Measurements from ENCODE around the gene SBF2.
"Not testable (repeated sequence)": the region's sequence is repeated elsewhere in the genome, so short reads cannot be mapped to it uniquely, and the experiment has no call there.

Gene SBF2

GRCh38 chr11:10019906-10020682, 273.9 kb downstream of the SBF2 start:
- DNase-seq (ENCODE audit: low read depth in 2 of 2) = no peak

DNA sequence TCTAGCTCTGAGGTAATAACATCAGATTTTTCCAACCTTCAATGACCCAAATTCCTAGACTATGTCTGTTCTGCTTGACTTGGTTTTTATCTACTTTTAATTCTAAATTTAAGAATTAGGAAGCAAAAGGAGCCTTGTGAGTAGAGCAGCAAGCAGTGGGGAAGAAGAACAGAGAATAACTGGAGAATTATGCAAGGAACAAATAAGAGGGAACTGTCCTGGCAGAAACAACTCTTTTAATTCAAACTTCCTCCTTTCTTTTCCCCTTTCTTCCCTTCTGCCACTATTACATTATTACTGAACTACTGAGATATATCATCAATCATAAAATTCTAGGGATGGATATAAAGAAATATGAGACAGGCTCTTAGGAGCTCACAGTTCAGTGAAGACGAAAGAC, 276.1 kb downstream of the SBF2 start:
- no peak for DNase-seq (ENCODE audit: low read depth in 2 of 2)

DNA sequence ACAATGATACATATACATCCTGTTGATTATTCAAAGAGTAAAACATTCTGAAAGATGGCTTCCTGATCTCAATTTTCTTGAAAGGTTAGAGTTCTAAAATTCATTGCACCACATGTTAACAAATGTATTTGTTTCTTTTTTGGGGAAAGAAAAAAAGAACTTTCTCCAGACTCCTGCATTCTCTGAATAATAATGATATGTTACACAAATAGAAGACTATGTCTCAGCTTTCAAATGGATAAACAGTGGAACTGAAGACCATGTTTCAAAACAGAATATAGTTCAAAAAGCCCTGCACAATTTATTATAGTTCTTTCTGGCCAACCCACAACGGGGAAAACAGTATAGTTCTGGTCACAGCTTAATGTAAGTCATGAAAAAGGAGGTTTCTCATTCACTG, 277.0 kb downstream of the SBF2 start:
- DNase-seq (ENCODE audit: low read depth in 2 of 2) = no peak

DNA sequence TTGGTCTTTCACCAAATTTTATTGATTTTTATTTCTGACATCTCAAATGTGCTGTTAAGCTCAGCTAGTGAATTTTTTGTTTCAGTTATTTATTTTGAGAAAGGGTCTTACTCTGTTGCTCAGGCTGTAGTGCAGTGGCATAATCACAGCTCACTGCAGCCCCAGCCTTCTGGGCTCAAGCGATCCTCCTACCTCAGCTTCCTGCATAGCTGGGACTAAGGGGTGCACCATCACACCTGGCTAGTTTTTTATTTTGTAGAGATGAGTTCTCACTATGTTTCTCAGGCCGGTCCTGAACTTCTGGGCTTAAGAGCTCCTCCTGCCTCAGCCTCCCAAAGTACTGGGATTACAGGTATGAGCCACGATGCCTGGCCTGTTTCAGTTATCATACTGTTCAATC, 282.0 kb downstream of the SBF2 start:
- no peak for DNase-seq (ENCODE audit: low read depth in 2 of 2)

- no peak for DNase-seq (ENCODE audit: low read depth in 2 of 2)
Observed at GRCh38 chr11:10005955-10006525, 288.0 kb downstream of the SBF2 start.

GRCh38 chr11:10004526-10005113, 289.4 kb downstream of the SBF2 start:
- DNase-seq (ENCODE audit: low read depth in 2 of 2) = no peak

DNA sequence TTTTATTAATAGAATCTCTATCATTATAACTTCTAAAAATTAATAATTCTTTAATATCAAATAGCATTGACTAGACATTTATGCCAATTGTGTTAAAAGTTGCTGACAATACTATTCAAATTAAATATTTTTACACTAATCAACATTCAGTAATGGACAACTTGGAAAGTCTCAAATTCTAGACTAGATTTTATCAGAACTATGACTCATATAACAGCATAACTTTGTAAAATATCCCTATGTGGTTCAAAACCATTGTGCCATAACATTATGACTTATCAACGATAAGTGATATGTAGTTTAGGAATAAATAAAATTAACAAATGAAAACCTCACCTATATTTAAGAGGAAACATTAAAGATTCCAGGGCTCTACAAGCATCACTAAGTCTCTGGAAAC, 291.8 kb downstream of the SBF2 start:
- DNase-seq (ENCODE audit: low read depth in 2 of 2) = no peak

DNA sequence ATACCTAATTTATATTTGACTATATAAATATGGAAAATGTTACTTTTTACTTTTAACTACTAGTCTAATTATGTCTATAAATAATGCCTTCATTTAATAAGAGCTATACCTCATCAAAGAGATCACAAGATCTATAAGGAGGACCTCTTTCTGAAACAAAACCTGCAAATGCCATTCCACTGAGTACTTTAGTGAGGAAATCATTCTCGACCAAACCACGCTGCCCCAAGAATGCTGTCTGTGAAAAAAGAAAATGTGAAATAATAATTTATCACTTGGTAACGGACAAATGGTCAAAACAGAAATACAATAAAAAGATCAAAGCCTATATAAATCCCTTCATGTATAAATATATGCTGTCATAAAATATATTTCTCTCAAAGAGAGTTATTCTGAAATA, 301.7 kb downstream of the SBF2 start:
- no peak for DNase-seq (ENCODE audit: low read depth in 2 of 2)

DNA sequence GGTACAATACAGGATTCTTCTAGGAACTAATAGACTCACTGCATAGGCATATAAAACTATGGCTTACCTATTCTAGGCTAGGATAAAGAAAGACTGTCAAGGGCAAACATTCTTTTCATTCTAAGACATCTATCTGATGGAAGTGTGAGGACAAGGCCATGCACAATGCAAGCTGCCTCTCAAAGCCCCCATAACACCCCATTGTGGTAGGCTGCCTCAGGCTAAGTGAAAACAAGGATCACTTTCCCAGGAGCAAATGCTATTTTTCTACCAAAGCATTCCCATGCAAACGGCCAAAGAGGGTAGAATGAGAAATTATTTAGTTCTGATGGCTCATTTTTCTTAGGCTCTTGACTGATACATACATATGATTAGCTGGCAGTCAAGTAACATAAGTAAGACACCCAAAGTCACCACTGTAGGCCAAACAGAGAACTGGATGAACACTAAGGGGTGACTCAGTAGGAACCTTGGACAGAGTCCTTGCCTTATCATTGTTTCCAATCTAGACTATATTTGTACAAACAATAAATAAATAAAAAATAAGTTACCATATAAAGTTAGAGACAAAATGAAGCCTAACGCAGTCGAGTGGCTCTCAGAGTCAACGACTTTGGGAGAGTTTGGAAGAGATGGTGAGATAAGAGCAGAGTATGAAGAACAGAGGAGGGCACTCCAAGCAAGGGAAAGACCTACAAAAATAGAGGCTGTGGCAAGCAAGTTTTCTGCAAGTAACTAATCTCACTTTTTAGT, 303.6 kb downstream of the SBF2 start:
- DNase-seq (ENCODE audit: low read depth in 2 of 2) = no peak

GRCh38 chr11:9987303-9987702, 306.7 kb downstream of the SBF2 start:
- DNase-seq (ENCODE audit: low read depth in 2 of 2) = not testable (repeated sequence)

DNA sequence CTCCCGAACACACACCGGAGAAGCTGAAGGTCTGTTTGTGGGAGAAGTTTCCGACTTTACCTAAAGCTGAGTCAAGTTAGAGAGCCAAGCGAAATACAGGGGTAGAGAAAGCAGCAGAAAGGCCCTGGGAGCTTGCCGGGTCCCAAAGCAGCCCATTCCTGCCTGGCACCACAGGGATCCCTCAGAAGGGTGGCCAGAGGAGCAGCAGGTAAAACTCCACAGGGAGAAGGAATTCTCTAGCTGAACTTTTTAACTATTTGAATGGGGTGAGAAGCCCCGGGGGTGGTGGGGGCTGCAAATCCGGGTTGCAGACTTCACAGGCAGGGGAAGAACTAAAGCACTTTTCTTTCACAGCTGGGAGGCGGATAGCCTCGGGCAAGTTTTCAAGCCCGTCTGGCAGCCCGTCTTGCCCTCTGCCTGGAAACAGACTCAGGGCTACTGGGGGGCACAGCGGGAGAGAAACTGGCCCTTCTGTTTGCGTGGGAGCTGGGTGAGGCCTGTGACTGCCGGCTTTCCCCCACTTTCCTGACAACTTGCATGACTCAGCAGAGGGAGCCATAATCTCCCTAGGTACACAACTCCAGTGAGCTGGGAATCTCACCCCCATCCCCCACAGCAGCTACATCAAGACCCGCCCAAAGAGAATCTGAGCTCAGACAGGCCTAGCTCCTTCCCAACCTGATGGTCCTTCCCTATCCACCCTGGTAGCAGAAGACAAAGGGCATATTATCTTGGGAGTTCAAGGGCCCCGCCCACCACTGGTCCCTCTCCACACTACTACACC, 311.0 kb downstream of the SBF2 start:
- DNase-seq (ENCODE audit: low read depth in 2 of 2) = no peak

DNA sequence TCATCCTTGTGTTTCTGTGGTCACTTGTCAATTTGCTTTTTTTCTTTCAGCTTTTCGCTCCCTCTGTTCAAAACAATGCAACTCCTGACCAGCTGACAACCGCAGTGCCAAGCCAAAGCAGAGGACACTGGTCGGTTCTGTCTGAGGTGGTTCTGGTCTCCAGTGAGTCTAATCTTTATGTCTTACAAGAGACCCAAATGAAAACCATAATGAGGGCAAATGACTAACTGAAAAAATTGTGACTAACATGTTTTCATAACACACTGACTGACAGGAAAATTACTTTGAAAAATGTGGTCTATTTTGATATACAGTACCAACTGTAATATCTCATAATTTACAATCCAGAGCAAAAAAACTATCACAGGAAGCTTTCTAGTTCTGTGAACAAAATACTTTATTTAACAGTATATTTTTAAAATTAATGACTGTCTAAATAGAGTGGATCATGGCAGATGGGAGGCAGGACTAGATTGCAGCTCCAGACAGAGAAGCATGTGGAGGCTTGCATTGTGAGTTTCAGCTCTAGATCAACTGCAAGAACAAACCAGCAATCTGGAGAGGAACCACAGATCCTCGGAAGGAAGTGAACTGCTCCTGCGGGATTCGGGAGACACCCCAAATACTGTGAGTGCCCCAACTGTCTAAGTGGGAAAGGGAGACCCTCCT, 311.8 kb downstream of the SBF2 start:
- DNase-seq (ENCODE audit: low read depth in 2 of 2) = no peak

DNA sequence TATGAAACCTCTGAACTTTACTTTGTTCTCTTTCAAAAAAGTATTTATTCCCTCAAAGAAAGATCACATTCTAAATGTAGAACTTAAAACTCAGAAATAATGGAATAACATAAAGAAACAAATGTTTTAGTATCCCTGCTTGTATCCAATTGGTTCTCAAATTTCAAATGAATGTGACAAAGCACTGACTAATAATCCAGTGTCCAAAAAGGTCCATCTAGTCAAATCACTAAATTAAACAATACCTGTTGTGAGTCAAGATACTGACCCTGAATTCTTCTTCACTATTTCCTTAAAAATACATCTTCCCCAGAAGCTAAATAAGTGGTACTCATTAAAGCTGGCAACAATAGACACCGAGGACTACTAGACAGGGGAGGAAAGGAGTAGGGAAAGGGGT, 313.1 kb downstream of the SBF2 start:
- no peak for DNase-seq (ENCODE audit: low read depth in 2 of 2)

GRCh38 chr11:9977554-9977953, 316.5 kb downstream of the SBF2 start:
- no peak for DNase-seq (ENCODE audit: low read depth in 2 of 2)

DNA sequence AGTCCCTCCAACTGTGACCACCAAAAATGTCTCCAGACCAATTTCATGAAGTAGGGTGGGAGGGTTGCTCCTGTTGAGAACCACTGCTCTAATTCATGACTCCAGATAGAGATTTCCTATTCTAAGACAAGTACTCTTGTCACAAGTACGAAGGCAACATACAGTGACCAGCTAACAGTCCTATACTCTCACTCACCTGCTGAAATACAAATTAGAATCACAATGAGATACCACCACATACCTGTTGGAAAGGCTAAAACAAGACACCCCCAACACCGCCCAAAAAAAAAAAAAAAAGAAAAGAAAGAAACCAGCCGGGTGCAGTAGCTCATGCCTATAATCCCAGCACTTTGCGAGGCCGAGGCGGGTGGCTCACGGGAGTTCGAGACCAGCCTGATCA, 319.6 kb downstream of the SBF2 start:
- DNase-seq (ENCODE audit: low read depth in 2 of 2) = no peak

- no peak for DNase-seq (ENCODE audit: low read depth in 2 of 2)
Observed at GRCh38 chr11:9973921-9974320, 320.1 kb downstream of the SBF2 start.

GRCh38 chr11:9972989-9973388, 321.0 kb downstream of the SBF2 start:
- DNase-seq (ENCODE audit: low read depth in 2 of 2) = peak in 1 of 2 donors; percentile 8

- no peak for DNase-seq (ENCODE audit: low read depth in 2 of 2)
Observed at GRCh38 chr11:9971894-9972293, 322.1 kb downstream of the SBF2 start.

GRCh38 chr11:9969068-9969467, 325.0 kb downstream of the SBF2 start:
- no peak for DNase-seq (ENCODE audit: low read depth in 2 of 2)

DNA sequence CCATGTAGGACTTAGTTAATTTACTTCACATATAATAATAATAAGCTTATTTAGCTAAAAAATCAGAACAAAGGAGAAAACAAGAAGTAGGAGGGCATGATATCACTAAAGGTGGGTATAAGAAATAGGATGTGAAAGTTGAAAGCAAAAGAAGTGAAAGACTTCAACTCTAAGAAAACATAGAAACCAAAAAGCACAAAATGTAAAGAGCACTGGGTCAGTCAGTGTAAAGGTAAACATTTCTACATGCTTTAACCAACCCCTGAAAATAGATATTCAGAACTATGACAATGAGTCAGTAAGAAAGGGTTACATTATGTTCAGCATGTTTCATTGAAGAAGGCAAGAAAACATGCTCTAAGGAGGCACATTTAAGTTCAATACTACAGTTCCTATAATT, 331.3 kb downstream of the SBF2 start:
- no peak for DNase-seq (ENCODE audit: low read depth in 2 of 2)

DNA sequence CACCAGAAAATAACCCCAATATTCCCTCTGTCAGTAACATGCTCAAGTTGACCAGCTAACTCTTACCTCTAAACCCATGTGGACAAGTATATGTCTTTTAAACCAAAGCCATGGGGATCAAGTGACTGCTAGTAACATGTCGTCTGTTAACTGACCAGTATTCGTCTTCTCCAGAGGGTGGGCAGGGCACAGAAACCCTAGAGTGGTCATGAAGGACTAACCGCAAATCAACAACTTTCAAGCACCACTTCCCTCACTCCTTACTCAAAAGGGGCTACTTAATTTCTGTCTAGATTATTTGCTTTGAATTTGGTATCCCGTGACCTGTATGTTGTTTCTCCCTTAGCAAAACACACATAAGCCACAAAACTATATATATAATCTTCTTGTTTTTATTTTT, 336.9 kb downstream of the SBF2 start:
- no peak for DNase-seq (ENCODE audit: low read depth in 2 of 2)
